SK-N-SH (cell line): ENCODE measurements around the gene NAALADL1. TPM values are rescaled to one million over a fixed set of nuclear protein-coding genes. Genes with fewer than 3 reads are reported as not detected.

Experiments
- CTCF ChIA-PET: fragments of 300-600, 350-600 bp; formaldehyde crosslinking; extraction: SDS; loops from one replicate; lab custom pipeline; 2021; lab: Yijun Ruan, JAX
- POLR2A ChIA-PET: fragments of 350-600 bp; sonication (Branson Sonifier 250); formaldehyde crosslinking; extraction: SDS; loops from one replicate; lab custom pipeline; 2020; ENCODE audit warnings: antibody characterized with exemption, inconsistent platforms; lab: Yijun Ruan, JAX
- DNase-seq: peaks from one replicate; pipeline ENCODE4 v3.0.0; 2012
- H2AFZ ChIP-seq: fragments of 200-600 bp; sonication (generic); 2 replicates; pipeline ENCODE4 v1.8.1; 2016; ENCODE audit warnings: antibody characterized with exemption, mild to moderate bottlenecking, low read depth
- H3F3A ChIP-seq: fragments of 200-600 bp; sonication (generic); replicated peaks from 2 replicates; pipeline ENCODE3; 2016; ENCODE audit warnings: antibody characterized with exemption, mild to moderate bottlenecking; ENCODE audit not compliant: insufficient read depth
- H3K27ac ChIP-seq, 2 experiments: fragments of 200-500 bp in 1 of 2; fragments of 200-600 bp in 1 of 2; sonication (Bioruptor generic) in 1 of 2; sonication (generic), shearing (Covaris generic) in 1 of 2; 2 replicates each; pipeline versions ENCODE4 v1.5.1 to v1.6.1; 2014 to 2016; ENCODE audit warnings: low read depth in 2 of 2, inconsistent platforms in 1 of 2, low read length in 1 of 2, mild to moderate bottlenecking in 1 of 2, mixed read lengths in 1 of 2
- H3K27me3 ChIP-seq: fragments of 200-600 bp; sonication (generic), shearing (Covaris generic); 2 replicates; pipeline ENCODE4 v1.6.1; 2016; ENCODE audit warnings: mixed run types; ENCODE audit not compliant: insufficient read depth
- H3K36me3 ChIP-seq, 2 experiments: fragments of 200-500 bp in 1 of 2; fragments of 200-600 bp in 1 of 2; sonication (Bioruptor generic) in 1 of 2; sonication (generic) in 1 of 2; replicated peaks in 1 of 2; 2 replicates each; pipeline versions ENCODE3 to v1.5.1; 2014 to 2016; ENCODE audit warnings: low read length in 1 of 2, mild to moderate bottlenecking in 1 of 2; ENCODE audit not compliant: insufficient read depth in 2 of 2, control insufficient read depth in 1 of 2
- H3K4me1 ChIP-seq, 2 experiments: fragments of 200-500 bp in 1 of 2; fragments of 200-600 bp in 1 of 2; sonication (Bioruptor generic) in 1 of 2; sonication (generic), shearing (Covaris generic) in 1 of 2; 2 replicates each; pipeline versions ENCODE4 v1.5.1 to v1.6.1; 2014 to 2016; ENCODE audit warnings: low read depth in 1 of 2, low read length in 1 of 2, mixed run types in 1 of 2; ENCODE audit not compliant: insufficient read depth in 2 of 2, control insufficient read depth in 1 of 2
- H3K4me2 ChIP-seq: fragments of 200-600 bp; sonication (generic), shearing (Covaris generic); 2 replicates; pipeline ENCODE4 v1.6.1; 2017; ENCODE audit warnings: mixed run types
- H3K4me3 ChIP-seq, 2 experiments: fragments of 200-500 bp in 1 of 2; fragments of 200-600 bp in 1 of 2; sonication (Bioruptor generic) in 1 of 2; sonication (generic), shearing (Covaris generic) in 1 of 2; 2 replicates each; pipeline versions ENCODE4 v1.5.1 to v1.8.1; 2014 to 2016; ENCODE audit warnings: low read depth in 2 of 2, inconsistent platforms in 1 of 2, low read length in 1 of 2, mild to moderate bottlenecking in 1 of 2, mixed read lengths in 1 of 2, moderate library complexity in 1 of 2
- H3K79me2 ChIP-seq: fragments of 200-600 bp; sonication (generic); 2 replicates; pipeline ENCODE4 v1.8.1; 2017; ENCODE audit warnings: mild to moderate bottlenecking; ENCODE audit not compliant: insufficient read depth
- H3K9ac ChIP-seq: fragments of 200-600 bp; sonication (generic); 2 replicates; pipeline ENCODE4 v1.6.1; 2017; ENCODE audit warnings: mixed run types
- H3K9me2 ChIP-seq: fragments of 200-600 bp; sonication (generic); 2 replicates; pipeline ENCODE4 v1.6.1; 2017; ENCODE audit warnings: mixed run types
- H3K9me3 ChIP-seq: fragments of 200-600 bp; sonication (generic); 2 replicates; pipeline ENCODE4 v1.6.1; 2017; ENCODE audit warnings: mixed run types, mild to moderate bottlenecking, moderate library complexity
- H4K20me1 ChIP-seq: fragments of 200-600 bp; sonication (generic); 2 replicates; pipeline ENCODE4 v1.6.1; 2017; ENCODE audit warnings: mild to moderate bottlenecking, mixed run types; ENCODE audit not compliant: insufficient read depth
- EZH2phosphoT487 ChIP-seq: fragments of 200-600 bp; sonication (generic); IDR thresholded peaks from 2 replicates; pipeline ENCODE4 v1.6.1; 2017; ENCODE audit warnings: low read depth, mixed run types, mild to moderate bottlenecking, antibody characterized with exemption, moderate library complexity, borderline replicate concordance
- FOSL2 ChIP-seq: IDR thresholded peaks from 2 replicates; pipeline ENCODE4 v1.4.0; 2012; ENCODE audit warnings: low read depth, mild to moderate bottlenecking, moderate library complexity, borderline replicate concordance
- FOXJ3 ChIP-seq: sonication (generic); formaldehyde crosslinking; IDR thresholded peaks from 2 replicates; pipeline ENCODE4 v1.5.1; 2020; ENCODE audit warnings: mild to moderate bottlenecking, missing genetic modification reagents
- GATA2 ChIP-seq: sonication (generic); formaldehyde crosslinking; IDR thresholded peaks from 2 replicates; pipeline ENCODE4 v1.5.0; 2020; ENCODE audit warnings: mild to moderate bottlenecking, missing genetic modification reagents
- MEF2A ChIP-seq: IDR thresholded peaks from 2 replicates; pipeline ENCODE4 v1.4.0; 2012; ENCODE audit warnings: low read depth, borderline replicate concordance
- NFIC ChIP-seq: IDR thresholded peaks from 2 replicates; pipeline ENCODE4 v1.4.0; 2012; ENCODE audit warnings: borderline replicate concordance
- NRF1 ChIP-seq: IDR thresholded peaks from 2 replicates; pipeline ENCODE4 v1.6.1; 2012; ENCODE audit warnings: low read depth, mild to moderate bottlenecking, low read length
- RAD21 ChIP-seq: IDR thresholded peaks from 2 replicates; pipeline ENCODE4 v1.6.1; 2012; ENCODE audit warnings: mild to moderate bottlenecking, low read length
- RCOR1 ChIP-seq: fragments of 150-350 bp; IDR thresholded peaks from 2 replicates; pipeline ENCODE4 v1.6.1; 2017; ENCODE audit warnings: antibody characterized with exemption, low read length
- RFX5 ChIP-seq: IDR thresholded peaks from 2 replicates; pipeline ENCODE4 v1.6.1; 2012; ENCODE audit warnings: mild to moderate bottlenecking, improper control_type of control experiment, low read length
- RXRA ChIP-seq: IDR thresholded peaks from 2 replicates; pipeline ENCODE4 v1.4.0; 2012; ENCODE audit warnings: low read depth, mild to moderate bottlenecking, borderline replicate concordance
- SMC3 ChIP-seq: IDR thresholded peaks from 2 replicates; pipeline ENCODE4 v1.6.1; 2012; ENCODE audit warnings: low read depth, low read length, improper control_type of control experiment
- TCF12 ChIP-seq: IDR thresholded peaks from 2 replicates; pipeline ENCODE4 v1.4.0; 2012
- YY1 ChIP-seq: IDR thresholded peaks from 2 replicates; pipeline ENCODE4 v1.4.0; 2012; ENCODE audit warnings: low read depth, mild to moderate bottlenecking
- WGBS: methylation state at CpG from one replicate; pipeline ENCODE4 v1.1.6; 2017; ENCODE audit warnings: low lambda C conversion rate; 5-methylcytosine and 5-hydroxymethylcytosine counted together
- polyA plus RNA-seq, 3 experiments: library from polyadenylated mRNA; depleted of rRNA; stranded (reverse); fragments of >200 nt; gene quantifications; 2 replicates each; pipeline ENCODE4 v1.2.3, GENCODE V29; 2012
- TF ChIP-seq, protein P1 (sequence below): IDR thresholded peaks from 2 replicates; pipeline ENCODE4 v1.4.0; 2012; ENCODE audit warnings: low read depth, borderline replicate concordance

Gene NAALADL1
- polyA plus RNA-seq, 1 of the 3 experiments (the other 2 are of a cell fraction): not detected

DNA sequence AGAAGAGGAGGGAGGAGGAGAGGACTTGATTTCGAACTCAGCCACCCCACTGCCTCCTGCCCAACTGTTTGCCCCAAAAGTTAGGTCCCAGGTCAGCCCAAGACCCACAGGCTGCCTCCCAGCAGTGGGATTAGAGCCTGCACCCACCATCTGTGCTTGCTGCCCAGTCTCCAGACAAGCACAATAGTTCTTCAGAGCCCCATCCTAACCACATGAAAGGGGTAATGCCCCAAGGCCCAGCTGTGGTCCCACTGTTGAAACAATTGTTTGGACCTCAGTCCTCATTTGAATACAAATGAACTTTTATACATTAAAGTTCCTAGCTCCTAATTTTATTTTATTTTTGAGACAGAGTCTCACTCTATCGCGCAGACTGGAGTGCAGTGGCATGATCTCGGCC is 32.3 kb upstream of the NAALADL1 start:
- no peaks in the 10 kb centered on the region for H4K20me1 ChIP-seq
- no peaks in the 10 kb centered on the region for H3K27me3 ChIP-seq
- no peak for TF ChIP-seq TCF12
- TF ChIP-seq RFX5: no peak
- TF ChIP-seq RXRA: no peak
- no peak for TF ChIP-seq YY1
- no peak for TF ChIP-seq RCOR1
- TF ChIP-seq RAD21: no peak
- TF ChIP-seq MEF2A: no peak
- TF ChIP-seq FOXJ3 (CRISPR knock-in tag): no peak
- no peak for TF ChIP-seq EZH2phosphoT487
- no peak for TF ChIP-seq FOSL2
- no peak for TF ChIP-seq GATA2 (CRISPR knock-in tag)
- TF ChIP-seq, protein P1, sequence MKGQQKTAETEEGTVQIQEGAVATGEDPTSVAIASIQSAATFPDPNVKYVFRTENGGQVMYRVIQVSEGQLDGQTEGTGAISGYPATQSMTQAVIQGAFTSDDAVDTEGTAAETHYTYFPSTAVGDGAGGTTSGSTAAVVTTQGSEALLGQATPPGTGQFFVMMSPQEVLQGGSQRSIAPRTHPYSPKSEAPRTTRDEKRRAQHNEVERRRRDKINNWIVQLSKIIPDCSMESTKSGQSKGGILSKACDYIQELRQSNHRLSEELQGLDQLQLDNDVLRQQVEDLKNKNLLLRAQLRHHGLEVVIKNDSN: no peak
- no peak for TF ChIP-seq NFIC
- no peak for TF ChIP-seq SMC3
- TF ChIP-seq NRF1: no peak
- peaks cover 0 to 1% of the 10 kb centered on the region in 2 experiments; a peak in 1 of 4 replicates for H3K4me1 ChIP-seq
- H3K36me3 ChIP-seq: peaks cover under 1 to 31% of the 10 kb centered on the region in 2 experiments
- H3K4me3 ChIP-seq: no peak overlapping the region
- 92% methylated on average over 4 of the region's 4 CpGs for WGBS
- H3K9ac ChIP-seq: no peak overlapping the region
- peaks cover 23% of the 10 kb centered on the region for H3F3A ChIP-seq
- POLR2A ChIA-PET: no interaction called here
- H3K27ac ChIP-seq: no peak overlapping the region
- H3K9me2 ChIP-seq: no peaks in the 10 kb centered on the region
- no peak for DNase-seq
- no peaks in the 10 kb centered on the region for H3K9me3 ChIP-seq
- CTCF ChIA-PET: interaction anchor here (1.9 to 2.6 kb wide), 2 partner anchors 19 to 22 kb away, joined by 11 to 13 read pairs; partner anchors contain the start of gene TM7SF2
- no peak overlapping the region for H2AFZ ChIP-seq
- H3K79me2 ChIP-seq: peaks cover 4% of the 10 kb centered on the region
- H3K4me2 ChIP-seq: no peak overlapping the region

- no peak overlapping the region for H2AFZ ChIP-seq
- no peak overlapping the region for H3K27ac ChIP-seq
- no peak overlapping the region for H3K9ac ChIP-seq
- POLR2A ChIA-PET: interaction anchor here (1.2 kb wide), 1 partner anchor 23 kb away, joined by 4 read pairs; no protein-coding TSS in a partner anchor
- 97% methylated on average over 4 of the region's 4 CpGs for WGBS
- no peak overlapping the region for H3K4me3 ChIP-seq
- no peaks in the 10 kb centered on the region for H4K20me1 ChIP-seq
- H3K9me3 ChIP-seq: no peaks in the 10 kb centered on the region
- CTCF ChIA-PET: interaction anchor here (1.9 to 2.6 kb wide), 2 partner anchors 20 to 23 kb away, joined by 11 to 13 read pairs; partner anchors contain the start of gene TM7SF2
- H3K79me2 ChIP-seq: peaks cover 14% of the 10 kb centered on the region
- no peaks in the 10 kb centered on the region for H3K27me3 ChIP-seq
- peaks cover 18% of the 10 kb centered on the region for H3F3A ChIP-seq
- no peak overlapping the region for H3K4me2 ChIP-seq
- DNase-seq: no peak
- no peak for TF ChIP-seq NFIC
- no peaks in the 10 kb centered on the region for H3K9me2 ChIP-seq
- peaks cover 8% of the 10 kb centered on the region in 2 experiments; a peak in 3 of 4 replicates for H3K4me1 ChIP-seq
- H3K36me3 ChIP-seq: peaks cover 8 to 39% of the 10 kb centered on the region in 2 experiments
Observed at GRCh38 chr11:65089621-65090020, 31.3 kb upstream of the NAALADL1 start.
